ENCODE measurements around the gene SEC63.

SEC63 gene

DNA sequence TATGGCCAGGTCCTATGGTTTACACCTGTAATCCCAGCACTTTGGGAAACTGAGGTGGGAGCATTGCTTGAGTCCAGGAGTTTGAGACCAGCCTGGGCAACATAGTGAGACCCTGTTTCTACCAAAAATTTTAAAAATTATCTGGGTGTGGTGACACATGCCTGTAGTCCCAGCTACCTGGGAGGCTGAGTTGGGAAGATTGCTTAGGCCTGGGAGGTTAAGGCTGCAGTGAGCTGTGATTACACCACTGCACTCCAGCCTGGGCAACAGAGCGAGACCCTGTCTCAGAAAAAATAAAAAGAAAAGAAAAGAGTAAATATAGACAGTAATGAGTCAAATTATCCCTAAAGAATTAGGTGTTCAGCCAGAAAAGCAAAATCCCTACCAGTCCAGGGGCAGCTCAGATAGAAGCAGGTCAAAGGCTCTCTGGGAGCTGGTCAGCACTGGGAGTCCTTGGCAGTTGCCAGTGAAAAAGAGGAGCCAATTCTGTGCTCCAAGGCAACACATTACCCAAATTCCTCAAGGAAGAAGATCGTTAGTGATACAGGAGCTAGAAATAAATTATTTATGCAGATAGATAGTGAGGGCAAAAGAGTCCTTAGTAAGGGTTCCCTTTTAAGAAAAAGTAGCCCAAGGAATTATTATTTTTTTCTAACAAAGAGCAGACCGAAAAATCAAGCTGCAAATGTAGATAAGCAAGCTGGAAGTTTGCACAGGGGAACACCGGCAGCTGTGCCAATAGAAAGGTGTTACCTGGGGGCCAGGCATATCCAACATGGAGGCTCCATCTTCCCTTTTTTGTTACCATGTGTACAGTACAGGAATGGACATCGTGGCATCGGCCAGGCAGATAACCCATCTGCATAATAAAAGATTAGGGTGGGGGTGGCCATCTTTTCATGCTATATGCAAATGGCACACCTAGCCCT, 31.4 kb upstream of the SEC63 start:
- no peak for DNase-seq (ENCODE audit: extremely low read depth, insufficient read length)
- Histone ChIP-seq H3K36me3 (ENCODE audit: control insufficient read depth, insufficient read depth, low read length) (no peaks in the 10 kb centered on the region), H3K27me3 (replicated peaks; ENCODE audit: control insufficient read depth, insufficient read depth, low read length) (no peaks in the 10 kb centered on the region), H3K4me3 (replicated peaks; ENCODE audit: low read depth, low read length) (no peak overlapping the region)
- TF ChIP-seq CTCF (IDR thresholded peaks at IDR 0.05; ENCODE audit: insufficient read depth, low read length, poor library complexity, severe bottlenecking): no peak

DNA sequence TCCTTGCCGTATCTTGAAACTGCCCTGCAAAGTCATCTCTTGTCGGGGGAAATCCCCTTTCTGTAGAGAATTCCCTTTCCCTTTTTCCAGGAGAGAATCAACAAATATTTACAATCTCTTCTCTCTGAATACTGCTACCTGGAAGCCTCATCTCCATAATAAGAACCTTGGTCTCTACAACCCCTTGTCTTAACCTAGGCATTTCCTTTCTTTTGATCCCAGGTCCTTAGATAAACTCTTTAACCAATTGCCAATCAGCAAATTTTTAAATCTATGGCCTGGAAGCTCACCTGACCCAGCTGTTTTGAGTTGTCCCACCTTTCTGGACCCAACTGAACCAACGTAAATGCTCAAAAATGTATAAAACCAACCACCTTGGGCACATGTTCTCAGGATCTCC, 30.6 kb upstream of the SEC63 start:
- H3K4me3 ChIP-seq (replicated peaks; ENCODE audit: low read depth, low read length): no peak overlapping the region
- no peaks in the 10 kb centered on the region for H3K27me3 ChIP-seq (replicated peaks; ENCODE audit: control insufficient read depth, insufficient read depth, low read length)
- TF ChIP-seq CTCF (IDR thresholded peaks at IDR 0.05; ENCODE audit: insufficient read depth, low read length, poor library complexity, severe bottlenecking): no peak
- no peak for DNase-seq (ENCODE audit: extremely low read depth, insufficient read length)
- no peaks in the 10 kb centered on the region for H3K36me3 ChIP-seq (ENCODE audit: control insufficient read depth, insufficient read depth, low read length)

- Histone ChIP-seq H3K4me3 (replicated peaks; ENCODE audit: low read depth, low read length) (no peak overlapping the region), H3K36me3 (ENCODE audit: control insufficient read depth, insufficient read depth, low read length) (no peaks in the 10 kb centered on the region), H3K27me3 (replicated peaks; ENCODE audit: control insufficient read depth, insufficient read depth, low read length) (no peaks in the 10 kb centered on the region)
- TF ChIP-seq CTCF (IDR thresholded peaks at IDR 0.05; ENCODE audit: insufficient read depth, low read length, poor library complexity, severe bottlenecking): no peak
- no peak for DNase-seq (ENCODE audit: extremely low read depth, insufficient read length)
Observed at GRCh38 chr6:107987805-107988204, 29.8 kb upstream of the SEC63 start.

- no peak for TF ChIP-seq CTCF (IDR thresholded peaks at IDR 0.05; ENCODE audit: insufficient read depth, low read length, poor library complexity, severe bottlenecking)
- H3K36me3 ChIP-seq (ENCODE audit: control insufficient read depth, insufficient read depth, low read length): no peaks in the 10 kb centered on the region
- DNase-seq (ENCODE audit: extremely low read depth, insufficient read length): no peak
- H3K4me3 ChIP-seq (replicated peaks; ENCODE audit: low read depth, low read length): no peak overlapping the region
- no peaks in the 10 kb centered on the region for H3K27me3 ChIP-seq (replicated peaks; ENCODE audit: control insufficient read depth, insufficient read depth, low read length)
Observed at GRCh38 chr6:107985701-107986100, 27.7 kb upstream of the SEC63 start.

- no peak for DNase-seq (ENCODE audit: extremely low read depth, insufficient read length)
- H3K4me3 ChIP-seq (replicated peaks; ENCODE audit: low read depth, low read length): no peak overlapping the region
- no peak for TF ChIP-seq CTCF (IDR thresholded peaks at IDR 0.05; ENCODE audit: insufficient read depth, low read length, poor library complexity, severe bottlenecking)
- H3K27me3 ChIP-seq (replicated peaks; ENCODE audit: control insufficient read depth, insufficient read depth, low read length): no peaks in the 10 kb centered on the region
- no peaks in the 10 kb centered on the region for H3K36me3 ChIP-seq (ENCODE audit: control insufficient read depth, insufficient read depth, low read length)
Observed at GRCh38 chr6:107983811-107984210, 25.8 kb upstream of the SEC63 start.

All from GM06990 (cell line).